HG02885 (cell line): ENCODE data around the gene DNAAF5.
"Not testable (repeated sequence)": the region's sequence is repeated elsewhere in the genome, so short reads cannot be mapped to it uniquely, and the experiment has no call there.

Experiments
- ATAC-seq: cut with Tn5 transposase; IDR thresholded peaks from one replicate; pipeline ENCODE4 v1.9.1; 2021; ENCODE audit warnings: mild to moderate bottlenecking; ENCODE audit not compliant: unreplicated experiment, poor library complexity

Gene DNAAF5

DNA sequence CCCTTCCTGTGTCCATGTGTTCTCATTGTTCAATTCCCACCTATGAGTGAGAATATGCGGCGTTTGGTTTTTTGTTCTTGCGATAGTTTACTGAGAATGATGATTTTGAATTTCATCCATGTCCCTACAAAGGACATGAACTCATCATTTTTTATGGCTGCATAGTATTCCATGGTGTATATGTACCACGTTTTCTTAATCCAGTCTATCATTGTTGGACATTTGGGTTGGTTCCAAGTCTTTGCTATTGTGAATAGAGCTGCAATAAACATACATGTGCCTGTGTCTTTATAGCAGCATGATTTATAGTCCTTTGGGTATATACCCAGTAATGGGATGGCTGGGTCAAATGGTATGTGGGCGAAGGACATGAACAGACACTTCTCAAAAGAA, 17.6 kb downstream of the DNAAF5 start:
- ATAC-seq: not testable (repeated sequence)

GRCh38 chr7:744854-745430, 18.4 kb downstream of the DNAAF5 start:
- no peak for ATAC-seq

DNA sequence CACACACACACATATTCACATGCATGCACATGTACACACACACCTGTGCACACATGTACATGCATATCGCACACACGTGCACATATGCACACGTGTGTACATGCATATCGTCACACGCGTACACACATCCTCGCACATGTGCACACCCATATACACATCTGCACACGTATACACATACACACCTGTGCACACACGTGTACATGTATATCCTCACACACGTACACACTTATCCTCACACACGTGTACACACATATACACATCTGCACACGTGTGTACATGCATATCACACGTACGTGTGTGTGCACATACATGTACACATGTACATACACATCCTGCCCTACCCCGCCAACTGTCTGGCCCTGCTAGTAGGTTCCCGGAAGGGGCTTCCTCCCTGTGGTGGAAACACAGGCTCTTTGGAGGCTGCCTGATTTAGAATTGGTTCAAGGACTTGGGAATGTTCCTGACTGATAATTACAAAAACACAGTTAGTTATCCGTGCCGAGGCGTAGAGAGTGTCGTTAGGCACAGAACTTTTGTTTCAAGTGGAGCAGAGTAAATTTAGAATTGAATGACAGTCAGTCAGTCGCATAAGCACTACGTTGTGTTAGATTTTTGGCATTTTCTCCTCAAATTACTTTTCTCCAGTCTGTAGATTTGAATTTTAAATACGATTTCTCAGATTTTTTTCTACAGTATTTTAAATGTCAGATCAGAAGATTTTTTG, 19.1 kb downstream of the DNAAF5 start:
- no peak for ATAC-seq

DNA sequence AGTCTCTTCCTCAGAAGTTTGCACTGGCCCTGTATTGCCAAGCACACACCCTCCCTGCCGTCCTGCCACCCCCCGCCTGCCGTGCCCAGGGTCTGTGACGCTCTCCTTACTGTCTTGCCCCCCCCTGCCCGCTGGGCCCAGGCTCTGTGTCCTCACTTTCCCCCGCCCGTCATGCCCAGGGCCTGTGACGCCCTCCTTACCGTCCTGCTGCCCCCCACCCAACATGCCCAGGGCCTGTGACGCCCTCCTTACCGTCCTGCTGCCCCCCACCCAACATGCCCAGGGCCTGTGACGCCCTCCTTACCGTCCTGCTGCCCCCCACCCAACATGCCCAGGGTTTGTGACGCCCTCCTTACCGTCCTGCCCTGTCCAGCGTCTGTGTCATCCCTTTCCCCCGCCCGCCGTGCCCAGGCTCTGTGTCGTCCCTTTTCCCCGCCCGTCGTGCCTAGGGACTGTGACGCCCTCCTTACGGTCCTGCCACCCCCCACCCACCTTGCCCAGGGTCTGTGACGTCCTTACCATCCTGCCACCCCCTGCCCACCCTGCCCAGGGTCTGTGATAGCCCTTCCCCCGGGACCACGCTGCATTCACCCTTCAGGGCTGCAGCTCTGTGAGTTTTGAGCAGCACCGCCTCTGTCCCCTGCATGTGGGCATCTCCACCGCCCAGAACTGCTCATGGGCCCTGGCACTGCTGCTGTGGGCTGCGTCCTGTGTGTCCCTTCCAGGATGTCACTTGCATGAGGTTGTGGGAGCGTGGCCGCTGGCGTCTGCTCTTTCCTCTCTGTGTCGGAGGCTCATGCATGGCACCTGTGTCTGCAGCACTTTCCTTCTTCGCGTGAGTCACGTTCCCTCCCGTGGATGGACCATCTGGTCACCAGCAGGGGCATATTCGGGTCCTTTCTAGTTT, 19.9 kb downstream of the DNAAF5 start:
- no peak for ATAC-seq

- ATAC-seq: no peak
Observed at GRCh38 chr7:747186-747585, 20.7 kb downstream of the DNAAF5 start.

DNA sequence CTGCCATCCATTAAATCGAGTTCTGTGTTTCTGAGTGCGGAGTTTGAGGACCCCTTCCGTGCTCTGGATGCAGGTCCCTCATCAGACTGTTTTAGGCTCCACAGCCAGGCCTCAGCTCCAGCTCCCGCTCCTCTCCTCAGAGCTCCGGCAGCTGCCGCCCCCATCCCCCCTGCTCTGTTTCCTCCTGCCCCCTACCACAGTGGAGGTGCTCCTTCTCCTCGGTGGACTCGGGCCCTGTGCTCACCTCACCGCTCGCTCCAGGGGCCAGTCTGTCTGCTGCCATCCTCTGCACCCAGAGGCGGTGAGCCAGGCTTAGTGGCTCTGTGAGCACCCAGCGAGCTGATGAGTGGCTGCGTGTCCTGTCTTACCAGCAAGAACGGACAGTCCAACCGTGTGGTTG, 21.9 kb downstream of the DNAAF5 start:
- ATAC-seq: no peak

GRCh38 chr7:749140-749551, 22.6 kb downstream of the DNAAF5 start:
- ATAC-seq: no peak

DNA sequence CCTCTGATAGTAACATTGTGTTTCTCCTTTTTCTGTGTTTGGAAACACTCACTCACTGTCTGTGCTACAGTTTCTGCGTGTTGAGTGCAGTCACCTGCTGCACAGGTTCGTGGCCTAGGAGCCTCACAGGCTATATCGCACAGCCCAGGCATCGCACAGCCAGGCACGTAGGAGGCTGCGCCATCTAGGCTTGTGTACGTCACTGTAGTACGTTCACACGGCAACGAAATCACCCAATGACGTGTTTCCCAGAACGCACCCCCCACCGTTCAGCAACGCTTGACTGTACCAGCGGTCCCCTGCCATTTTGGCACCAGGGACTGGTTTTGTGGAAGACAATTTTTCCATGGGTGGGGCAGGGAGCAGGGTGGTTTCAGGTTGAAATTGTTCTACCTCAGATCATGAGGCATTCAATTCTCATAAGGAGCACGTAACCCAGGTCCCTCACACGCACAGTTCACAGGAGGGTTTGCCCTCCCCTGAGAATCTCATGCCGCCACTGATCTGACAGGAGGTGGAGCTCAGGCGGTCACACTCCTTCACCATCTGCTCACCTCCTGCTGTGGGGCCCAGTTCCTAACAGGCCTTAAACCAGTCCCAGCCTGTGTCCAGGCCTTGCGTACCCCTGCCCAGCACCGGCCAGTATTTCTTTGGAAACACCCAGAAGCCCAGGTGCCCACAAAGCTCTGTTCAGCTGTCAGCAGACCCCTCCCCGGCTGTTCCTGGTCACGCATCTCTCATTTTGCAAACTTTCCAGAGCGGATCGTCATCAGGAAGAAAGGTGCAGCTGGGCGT, 23.8 kb downstream of the DNAAF5 start:
- ATAC-seq: no peak

DNA sequence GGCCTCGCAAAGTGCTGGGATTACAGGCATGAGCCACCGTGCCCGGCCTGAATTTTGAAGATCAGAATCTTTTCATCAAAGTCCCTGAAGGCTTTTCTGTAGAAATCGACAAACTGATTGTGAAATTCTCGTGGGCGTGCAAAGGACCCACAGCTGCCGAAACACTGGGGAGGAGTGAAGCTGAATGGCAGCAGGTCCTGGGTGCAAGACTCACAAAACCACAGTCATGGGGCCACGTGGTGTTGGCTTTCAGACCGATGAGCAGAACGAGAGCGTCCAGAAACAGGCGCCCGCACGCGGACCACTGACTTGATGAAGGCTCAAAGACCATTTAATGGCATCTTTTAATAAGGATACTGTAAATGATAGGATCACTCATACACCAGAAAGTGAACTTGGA, 25.3 kb downstream of the DNAAF5 start:
- ATAC-seq: no peak

GRCh38 chr7:752256-752655, 25.8 kb downstream of the DNAAF5 start:
- ATAC-seq: not testable (repeated sequence)

- ATAC-seq: no peak
Observed at GRCh38 chr7:753190-753589, 26.7 kb downstream of the DNAAF5 start.

DNA sequence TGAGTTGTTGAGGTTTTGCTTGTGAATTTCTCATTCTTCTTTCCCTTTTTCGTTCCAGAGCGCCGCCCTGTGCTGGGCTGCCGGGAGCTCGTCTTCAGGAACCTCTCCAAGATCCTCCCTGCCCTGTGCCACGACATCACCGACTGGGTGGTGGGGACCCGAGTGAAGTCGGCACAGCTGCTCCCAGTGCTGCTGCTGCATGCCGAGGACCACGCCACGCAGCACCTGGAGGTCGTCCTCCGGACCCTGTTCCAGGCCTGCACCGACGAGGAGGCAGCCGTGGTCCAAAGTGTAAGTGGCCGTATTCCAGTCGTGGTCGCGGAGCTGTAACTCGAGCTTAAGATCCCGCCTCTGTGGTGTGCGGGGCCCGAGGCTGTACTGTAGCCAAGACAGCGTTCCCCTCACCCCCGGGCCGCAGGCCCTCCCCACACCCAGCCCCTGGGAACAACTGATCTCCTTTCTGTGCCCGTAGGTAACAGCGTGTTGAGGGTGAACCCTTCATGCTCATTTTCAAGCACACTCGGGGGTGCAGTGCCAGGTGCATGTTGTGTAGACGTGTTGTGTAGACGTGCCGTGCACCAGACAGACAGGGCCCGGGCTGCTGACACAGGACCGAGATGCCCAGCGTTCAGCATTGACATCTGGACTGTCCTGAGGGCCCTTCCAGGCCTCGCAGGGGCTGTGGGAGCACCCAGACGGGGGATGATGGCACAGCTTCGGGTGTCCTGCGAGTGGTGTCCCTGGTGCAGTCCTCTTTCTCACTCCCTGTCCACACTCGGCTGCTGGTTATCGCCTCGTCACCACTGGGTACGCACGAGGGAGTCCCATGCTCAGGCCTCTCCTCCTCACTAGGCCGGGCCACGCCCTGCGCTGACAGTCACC, 28.3 kb downstream of the DNAAF5 start:
- ATAC-seq: no peak

GRCh38 chr7:755413-755805, 28.9 kb downstream of the DNAAF5 start:
- ATAC-seq: no peak

- ATAC-seq: no peak
Observed at GRCh38 chr7:756231-756927, 29.9 kb downstream of the DNAAF5 start.

DNA sequence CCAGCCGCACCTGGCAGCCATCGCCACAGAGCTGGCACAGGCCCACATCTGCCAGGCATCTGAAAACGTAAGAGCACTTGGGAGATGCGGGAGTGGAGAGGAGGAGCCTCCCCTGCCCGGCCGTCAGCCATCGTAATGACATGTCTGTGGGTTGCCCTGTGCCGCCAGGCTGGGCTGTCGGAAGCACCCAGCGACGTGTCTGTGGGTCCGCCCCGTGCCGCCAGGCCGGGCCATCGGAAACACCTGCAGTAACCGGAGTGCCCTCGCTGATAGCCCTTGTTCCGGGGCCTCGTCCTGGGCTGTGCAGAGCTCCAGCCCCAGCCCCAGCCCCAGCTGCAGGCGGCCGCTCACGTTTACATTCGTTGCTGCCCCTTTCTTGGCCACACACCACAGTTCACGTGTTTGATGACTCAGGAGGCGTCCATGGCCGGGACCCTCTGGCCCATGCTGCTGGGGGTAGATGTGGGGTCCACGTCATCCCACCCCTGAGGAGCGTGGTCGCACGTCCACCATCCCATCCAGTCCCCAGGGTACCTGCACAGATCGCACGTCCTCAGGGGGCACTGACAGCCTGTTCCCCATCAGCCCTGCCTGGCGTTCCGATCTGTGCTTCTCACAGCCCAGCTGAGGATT, 30.5 kb downstream of the DNAAF5 start:
- ATAC-seq: no peak

DNA sequence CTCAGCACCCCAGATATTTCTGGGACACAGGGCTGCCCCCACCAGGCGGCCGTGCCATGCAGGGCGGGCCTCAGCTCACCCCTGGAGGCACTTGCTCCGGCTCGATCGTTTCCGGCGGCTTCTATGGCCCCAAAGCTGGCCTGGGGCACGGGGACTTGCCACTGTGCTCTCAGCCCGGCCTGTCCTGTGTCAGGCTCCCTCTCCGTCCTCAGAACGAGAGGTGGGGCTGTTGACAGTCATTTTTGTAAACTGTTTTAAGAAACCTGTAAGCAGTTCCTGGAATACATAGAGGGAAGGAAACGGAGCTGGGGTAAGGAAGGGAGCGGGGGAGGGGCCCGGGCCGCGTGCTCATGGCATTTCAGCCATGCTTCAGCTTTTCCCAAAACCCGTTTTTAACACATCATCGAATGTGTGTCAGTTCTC, 31.3 kb downstream of the DNAAF5 start:
- ATAC-seq: no peak

DNA sequence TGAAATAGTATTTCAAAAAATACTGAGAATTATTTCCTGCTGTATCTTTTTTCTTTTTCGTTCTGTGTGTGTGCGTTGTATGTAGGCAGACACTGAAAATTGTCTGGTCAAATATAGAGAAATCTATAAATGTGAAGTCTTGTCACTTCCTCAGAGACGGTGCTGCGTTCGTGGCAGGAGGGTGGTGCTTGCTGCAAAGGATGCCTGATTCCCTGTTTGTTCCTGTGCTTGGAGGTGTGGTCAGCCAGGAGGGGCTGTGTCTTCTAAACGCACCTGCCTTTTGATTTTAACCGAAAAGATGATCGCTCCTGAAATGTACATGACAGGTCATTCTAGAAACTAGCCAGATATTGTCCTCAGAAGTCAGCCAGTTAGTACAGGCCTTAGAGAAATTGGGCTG, 33.1 kb downstream of the DNAAF5 start:
- ATAC-seq: no peak

GRCh38 chr7:760006-760405, 33.5 kb downstream of the DNAAF5 start:
- no peak for ATAC-seq
